Measurements from ENCODE around the gene KRT1.

Gene KRT1

GRCh38 chr12:52630599-52631200 lies 49.5 kb downstream of the KRT1 start:
- Histone ChIP-seq H3K27me3 (ENCODE audit: insufficient read depth, insufficient read length) (no peaks in the 10 kb centered on the region), H3K36me3 (ENCODE audit: insufficient read depth, insufficient read length, low read length) (no peaks in the 10 kb centered on the region), H3K9me3 (ENCODE audit: insufficient read depth, low read length) (no peaks in the 10 kb centered on the region), H3K4me1 (ENCODE audit: insufficient read depth, insufficient read length) (no peaks in the 10 kb centered on the region), H3K4me3 (ENCODE audit: insufficient read length, low read depth) (no peak overlapping the region), H3K9ac (ENCODE audit: insufficient read length, low read depth) (no peak overlapping the region)
- no peak for TF ChIP-seq YY1 (IDR thresholded peaks at IDR 0.05; ENCODE audit: insufficient read depth, insufficient read length)
- no peak for TF ChIP-seq ZNF274 (IDR thresholded peaks at IDR 0.05; ENCODE audit: low read depth, low read length)
- no peak for TF ChIP-seq SUZ12 (IDR thresholded peaks at IDR 0.05; ENCODE audit: extremely low read depth, insufficient read depth, insufficient read length)
- DNase-seq (ENCODE audit: low read depth, low spot score) = no peak

- H3K4me1 ChIP-seq (ENCODE audit: insufficient read depth, insufficient read length) = no peaks in the 10 kb centered on the region
- H3K4me3 ChIP-seq (ENCODE audit: insufficient read length, low read depth) = no peak overlapping the region
- H3K27me3 ChIP-seq (ENCODE audit: insufficient read depth, insufficient read length) = no peaks in the 10 kb centered on the region
- H3K36me3 ChIP-seq (ENCODE audit: insufficient read depth, insufficient read length, low read length) = no peaks in the 10 kb centered on the region
- no peak for TF ChIP-seq ZNF274 (IDR thresholded peaks at IDR 0.05; ENCODE audit: low read depth, low read length)
- TF ChIP-seq YY1 (IDR thresholded peaks at IDR 0.05; ENCODE audit: insufficient read depth, insufficient read length) = no peak
- no peak for TF ChIP-seq SUZ12 (IDR thresholded peaks at IDR 0.05; ENCODE audit: extremely low read depth, insufficient read depth, insufficient read length)
- H3K9me3 ChIP-seq (ENCODE audit: insufficient read depth, low read length) = no peaks in the 10 kb centered on the region
- H3K9ac ChIP-seq (ENCODE audit: insufficient read length, low read depth) = no peak overlapping the region
- no peak for DNase-seq (ENCODE audit: low read depth, low spot score)
These were observed 50.2 kb downstream of the KRT1 start for GRCh38 chr12:52630008-52630500.

- DNase-seq (ENCODE audit: low read depth, low spot score) = no peak
- TF ChIP-seq SUZ12 (IDR thresholded peaks at IDR 0.05; ENCODE audit: extremely low read depth, insufficient read depth, insufficient read length) (no peak), ZNF274 (IDR thresholded peaks at IDR 0.05; ENCODE audit: low read depth, low read length) (no peak), YY1 (IDR thresholded peaks at IDR 0.05; ENCODE audit: insufficient read depth, insufficient read length) (no peak)
- H3K4me1 ChIP-seq (ENCODE audit: insufficient read depth, insufficient read length) = no peaks in the 10 kb centered on the region
- no peak overlapping the region for H3K4me3 ChIP-seq (ENCODE audit: insufficient read length, low read depth)
- H3K9ac ChIP-seq (ENCODE audit: insufficient read length, low read depth) = no peak overlapping the region
- H3K27me3 ChIP-seq (ENCODE audit: insufficient read depth, insufficient read length) = no peaks in the 10 kb centered on the region
- no peaks in the 10 kb centered on the region for H3K9me3 ChIP-seq (ENCODE audit: insufficient read depth, low read length)
- no peaks in the 10 kb centered on the region for H3K36me3 ChIP-seq (ENCODE audit: insufficient read depth, insufficient read length, low read length)
These were observed 50.8 kb downstream of the KRT1 start for GRCh38 chr12:52629281-52630007.

- 0 out of 2 replicates have a peak, but pooled peaks cover 5% of the 10 kb centered on the region for H3K9me3 ChIP-seq (ENCODE audit: insufficient read depth, low read length)
- no peaks in the 10 kb centered on the region for H3K4me1 ChIP-seq (ENCODE audit: insufficient read depth, insufficient read length)
- no peaks in the 10 kb centered on the region for H3K36me3 ChIP-seq (ENCODE audit: insufficient read depth, insufficient read length, low read length)
- no peaks in the 10 kb centered on the region for H3K27me3 ChIP-seq (ENCODE audit: insufficient read depth, insufficient read length)
- TF ChIP-seq YY1 (IDR thresholded peaks at IDR 0.05; ENCODE audit: insufficient read depth, insufficient read length) = no peak
- TF ChIP-seq SUZ12 (IDR thresholded peaks at IDR 0.05; ENCODE audit: extremely low read depth, insufficient read depth, insufficient read length) = no peak
- no peak for TF ChIP-seq ZNF274 (IDR thresholded peaks at IDR 0.05; ENCODE audit: low read depth, low read length)
- no peak overlapping the region for H3K9ac ChIP-seq (ENCODE audit: insufficient read length, low read depth)
- DNase-seq (ENCODE audit: low read depth, low spot score) = no peak
- H3K4me3 ChIP-seq (ENCODE audit: insufficient read length, low read depth) = no peak overlapping the region
These were observed 51.4 kb downstream of the KRT1 start for GRCh38 chr12:52628841-52629240.

- peaks cover 8% of the 10 kb centered on the region; the same call in 1 of the 2 replicates for H3K9me3 ChIP-seq (ENCODE audit: insufficient read depth, low read length)
- no peaks in the 10 kb centered on the region for H3K36me3 ChIP-seq (ENCODE audit: insufficient read depth, insufficient read length, low read length)
- TF ChIP-seq YY1 (IDR thresholded peaks at IDR 0.05; ENCODE audit: insufficient read depth, insufficient read length) (no peak), ZNF274 (IDR thresholded peaks at IDR 0.05; ENCODE audit: low read depth, low read length) (no peak), SUZ12 (IDR thresholded peaks at IDR 0.05; ENCODE audit: extremely low read depth, insufficient read depth, insufficient read length) (no peak)
- no peak for DNase-seq (ENCODE audit: low read depth, low spot score)
- H3K27me3 ChIP-seq (ENCODE audit: insufficient read depth, insufficient read length) = no peaks in the 10 kb centered on the region
- H3K4me1 ChIP-seq (ENCODE audit: insufficient read depth, insufficient read length) = no peaks in the 10 kb centered on the region
- H3K9ac ChIP-seq (ENCODE audit: insufficient read length, low read depth) = no peak overlapping the region
- H3K4me3 ChIP-seq (ENCODE audit: insufficient read length, low read depth) = no peak overlapping the region
These were observed 52.1 kb downstream of the KRT1 start for GRCh38 chr12:52628111-52628507.

- no peak for TF ChIP-seq YY1 (IDR thresholded peaks at IDR 0.05; ENCODE audit: insufficient read depth, insufficient read length)
- TF ChIP-seq SUZ12 (IDR thresholded peaks at IDR 0.05; ENCODE audit: extremely low read depth, insufficient read depth, insufficient read length) = no peak
- no peaks in the 10 kb centered on the region for H3K4me1 ChIP-seq (ENCODE audit: insufficient read depth, insufficient read length)
- no peaks in the 10 kb centered on the region for H3K27me3 ChIP-seq (ENCODE audit: insufficient read depth, insufficient read length)
- H3K9me3 ChIP-seq (ENCODE audit: insufficient read depth, low read length) = peaks cover 8% of the 10 kb centered on the region; the same call in 1 of the 2 replicates
- no peak for DNase-seq (ENCODE audit: low read depth, low spot score)
- no peak overlapping the region for H3K9ac ChIP-seq (ENCODE audit: insufficient read length, low read depth)
- no peaks in the 10 kb centered on the region for H3K36me3 ChIP-seq (ENCODE audit: insufficient read depth, insufficient read length, low read length)
- no peak overlapping the region for H3K4me3 ChIP-seq (ENCODE audit: insufficient read length, low read depth)
These were observed 52.7 kb downstream of the KRT1 start for GRCh38 chr12:52627395-52628110.
